Anterior cingulate cortex (tissue), 58 donors: ENCODE measurements around the gene SLC39A5.
"Not testable (repeated sequence)": the region's sequence is repeated elsewhere in the genome, so short reads cannot be mapped to it uniquely, and the experiment has no call there.

Experiments used
- DNase-seq, 58 donors: peaks; one replicate each; lab custom pipeline; 2025; lab: John Stamatoyannopoulos, UW

The SLC39A5 gene

DNA sequence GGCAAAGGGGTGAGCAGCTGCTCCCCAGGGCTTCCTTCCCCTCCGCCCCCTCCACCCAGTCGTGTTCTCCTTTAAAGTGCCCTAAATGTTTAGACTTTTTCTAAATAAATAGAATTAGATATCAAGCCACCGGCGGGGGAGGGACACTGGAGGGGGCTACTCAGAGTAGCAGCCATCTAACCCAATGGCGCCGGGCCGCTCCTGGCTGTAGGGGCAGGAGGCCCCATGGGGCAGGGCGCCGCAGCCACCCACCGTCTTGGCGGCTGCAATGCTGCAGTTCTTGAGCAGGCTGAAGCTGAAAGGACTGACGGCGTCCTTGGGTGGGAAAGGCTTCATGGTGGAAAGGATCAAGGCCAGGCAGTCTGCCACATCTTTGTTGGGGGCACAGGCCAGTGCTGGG is 13.1 kb downstream of the SLC39A5 start:
- DNase-seq, result no peak

DNA sequence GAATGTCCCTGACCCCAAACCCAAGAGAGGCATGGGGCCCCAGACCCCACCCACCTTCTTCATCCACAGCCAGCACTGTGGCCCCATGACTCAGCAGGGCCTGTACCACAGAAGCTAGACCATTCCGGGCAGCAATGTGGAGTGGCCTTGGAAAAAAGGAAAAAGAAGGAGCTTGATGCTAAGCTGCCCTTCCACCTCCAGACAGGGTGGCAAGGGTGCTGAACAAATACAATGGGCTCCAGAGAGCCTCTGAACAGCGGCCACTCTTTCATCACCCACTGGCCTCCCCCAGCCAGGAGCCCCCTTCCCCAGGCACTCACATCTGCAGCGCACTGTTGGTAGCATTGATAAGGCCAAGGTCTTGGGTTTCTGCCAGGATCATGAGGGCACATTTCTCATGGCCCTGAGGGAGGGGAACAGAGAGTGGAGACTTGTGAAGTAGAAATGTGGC is 13.9 kb downstream of the SLC39A5 start:
- DNase-seq, result no peak

- DNase-seq, result no peak
Observed at GRCh38 chr12:56244494-56244893, 14.6 kb downstream of the SLC39A5 start.

DNA sequence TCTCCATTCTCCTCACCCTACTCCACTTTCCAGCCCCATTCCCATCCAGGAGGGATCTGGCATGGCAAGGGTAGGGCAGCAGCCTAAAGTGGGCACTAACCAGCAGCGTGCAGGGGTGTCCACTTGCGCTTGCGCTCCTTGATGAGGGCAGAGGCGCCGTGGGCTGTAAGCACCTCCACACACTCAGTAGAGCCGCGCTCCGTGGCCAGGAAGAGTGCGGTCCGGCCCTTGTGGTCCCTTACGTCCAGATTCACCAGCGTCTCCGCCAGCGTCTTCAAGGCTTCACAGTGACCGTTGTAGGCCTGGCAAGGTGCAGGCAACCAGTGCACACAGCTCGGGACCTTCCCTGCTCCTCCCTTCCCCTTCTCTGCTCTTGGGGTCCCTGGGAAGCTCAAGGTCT is 18.1 kb downstream of the SLC39A5 start:
- no peak for DNase-seq

DNA sequence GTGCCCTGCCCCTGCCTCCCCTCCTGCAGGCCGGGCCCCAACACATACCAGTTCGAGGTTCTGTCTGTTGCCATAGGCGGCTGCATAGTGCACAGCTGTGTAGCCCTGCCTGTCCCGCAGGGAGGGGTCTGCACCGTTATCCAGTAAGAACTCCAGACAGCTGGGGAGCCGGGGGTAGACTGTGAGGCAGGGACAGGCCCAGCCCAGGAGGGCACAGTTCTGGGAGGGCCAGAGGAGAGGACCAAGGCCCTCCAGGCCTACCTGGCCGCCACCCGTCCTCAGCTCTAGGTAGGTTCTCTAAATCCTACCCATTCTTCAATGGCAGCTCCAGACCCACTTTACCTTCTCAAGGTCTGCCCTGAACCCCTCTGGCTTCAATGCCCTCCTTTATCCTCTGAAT is 18.9 kb downstream of the SLC39A5 start:
- no peak for DNase-seq

DNA sequence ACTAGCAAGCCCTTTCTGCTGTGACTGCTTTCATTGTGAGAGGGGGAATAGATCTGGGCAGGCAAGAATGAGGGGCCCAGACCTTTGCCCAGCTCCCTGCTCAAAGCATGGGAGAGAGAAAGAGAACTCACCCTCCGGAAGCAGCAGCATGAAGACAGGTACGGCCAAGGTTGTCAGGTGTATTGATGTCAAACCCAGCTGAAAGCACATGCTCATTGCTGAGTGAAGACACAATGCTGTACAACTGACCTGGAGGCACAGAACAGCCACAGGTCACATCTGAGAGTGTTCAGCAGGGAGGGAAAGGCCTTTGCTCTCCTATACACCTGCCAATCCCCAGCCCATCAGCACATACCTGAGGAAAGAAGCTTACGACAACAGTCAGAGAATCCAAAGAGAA is 22.8 kb downstream of the SLC39A5 start:
- DNase-seq, result no peak

DNA sequence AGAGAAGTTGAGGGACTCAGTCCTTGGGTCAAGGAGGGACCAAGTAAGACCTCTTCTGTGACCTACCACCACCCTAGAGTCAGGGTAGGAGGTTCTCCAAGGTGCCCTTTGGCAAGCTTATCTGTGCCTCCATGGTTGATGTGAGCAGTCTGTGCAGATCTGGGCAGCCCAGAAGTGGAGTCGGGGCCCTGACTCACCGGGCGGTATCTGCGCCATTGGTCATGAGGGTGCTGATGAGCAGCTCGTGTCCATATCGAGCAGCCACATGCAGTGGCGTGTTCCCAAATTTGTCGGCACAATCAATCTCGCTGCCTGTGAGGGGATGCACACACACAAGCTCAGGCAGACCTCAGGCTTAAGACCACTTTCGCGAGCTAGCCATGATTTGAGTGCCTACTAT is 23.2 kb downstream of the SLC39A5 start:
- no peak for DNase-seq

DNA sequence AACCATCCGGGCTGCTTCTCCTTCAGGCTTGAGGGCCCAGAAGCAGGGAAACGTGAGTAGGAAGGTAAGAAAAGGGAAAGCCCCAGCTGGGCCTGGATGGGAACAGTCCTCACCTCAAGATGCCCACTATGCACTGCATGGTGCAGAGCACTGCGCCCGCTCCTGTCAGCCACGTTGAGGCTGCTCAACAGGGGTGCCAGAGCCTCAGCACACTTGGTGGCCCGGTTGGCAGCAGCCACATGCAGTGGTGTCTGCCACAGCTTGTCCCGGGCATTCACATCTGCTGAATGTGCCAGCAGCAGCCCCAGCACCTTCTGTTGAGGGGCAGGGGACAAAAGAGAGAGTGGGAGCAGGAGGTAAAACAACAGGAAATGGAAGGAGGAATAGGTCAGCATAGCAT is 25.8 kb downstream of the SLC39A5 start:
- DNase-seq, result no peak

GRCh38 chr12:56256326-56256960 is 26.6 kb downstream of the SLC39A5 start:
- DNase-seq, result peak in 2 of 58 donors; percentile 10 to 14

DNA sequence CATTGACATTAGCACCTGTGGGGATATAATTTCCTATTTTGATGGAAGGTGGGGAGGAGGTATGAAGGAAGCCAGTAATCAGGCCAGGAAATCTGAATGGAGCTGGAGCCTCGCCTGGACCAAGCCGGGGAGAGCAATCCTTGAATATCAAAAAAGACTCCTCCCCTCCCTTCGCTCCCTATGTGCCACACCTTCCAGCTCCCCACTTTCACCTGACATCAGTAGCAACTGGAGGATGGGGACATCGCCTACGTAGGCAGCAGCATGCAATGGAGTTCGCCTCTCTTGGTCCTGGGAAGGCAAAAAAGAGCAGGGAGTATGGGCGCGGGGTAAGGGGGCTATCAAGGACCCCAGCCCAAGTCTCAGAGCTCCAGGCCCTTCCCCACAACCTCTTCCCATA is 27.2 kb downstream of the SLC39A5 start:
- DNase-seq, result peak in 1 of 58 donors; percentile 35

DNA sequence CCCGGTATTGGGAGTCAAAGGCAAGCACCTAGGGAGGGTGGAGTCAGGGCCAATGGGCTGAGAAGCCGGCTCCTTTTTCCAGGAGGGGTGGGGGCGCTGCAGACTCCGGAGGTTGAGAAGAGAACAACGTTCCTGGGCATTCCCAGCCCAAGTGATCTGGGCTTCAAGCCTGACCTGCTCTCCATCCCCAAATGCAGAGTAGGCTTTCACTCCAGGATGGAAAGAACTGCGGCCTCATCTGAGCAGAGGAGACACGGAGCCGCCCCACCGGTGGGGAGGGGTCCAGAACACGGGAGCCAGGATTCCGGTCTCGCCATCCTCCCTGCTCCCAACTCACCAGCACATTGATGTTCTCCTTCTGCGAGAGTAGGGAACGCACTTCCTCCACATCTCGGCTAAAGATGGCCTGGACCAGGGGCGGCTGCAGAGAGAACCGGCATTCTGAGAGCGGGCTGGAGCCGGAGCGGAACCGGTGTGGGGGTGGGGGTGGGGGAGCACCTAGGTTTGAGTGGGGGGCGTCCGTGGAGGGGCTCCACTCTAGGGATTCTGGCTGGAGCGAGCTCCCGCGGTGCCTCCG is 27.7 kb downstream of the SLC39A5 start:
- DNase-seq, result peak in 15 of 58 donors; percentile 10 to 58 (median 28)

GRCh38 chr12:56258068-56258819 is 28.4 kb downstream of the SLC39A5 start, which contains the start of gene ANKRD52:
ANKRD52 (minus strand) TSS chr12:56258384; CDS start chr12:56258269, 115 bp downstream.
- peak; percentile 20 to 88 (median 74) for DNase-seq

DNA sequence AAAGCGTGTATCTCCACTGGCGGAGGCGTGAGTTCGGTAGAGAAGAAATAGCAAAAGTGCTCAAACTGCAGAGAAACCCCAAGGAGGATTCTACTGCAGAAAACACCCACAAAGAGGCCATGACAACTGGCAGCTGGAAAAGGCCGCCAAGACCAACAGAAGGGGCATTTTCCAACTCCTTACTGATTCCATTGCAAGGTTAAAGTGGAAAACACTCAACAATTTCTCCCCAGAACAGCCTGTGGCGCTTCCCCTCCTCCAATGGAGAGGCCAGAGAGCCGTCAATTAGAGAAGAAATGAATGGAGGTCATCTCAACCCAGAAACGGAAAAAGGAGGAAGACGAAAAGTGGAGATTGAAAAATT is 29.0 kb downstream of the SLC39A5 start:
- peak in 1 of 58 donors; percentile 48 for DNase-seq

GRCh38 chr12:56260380-56260779 is 30.5 kb downstream of the SLC39A5 start:
- DNase-seq, result no peak

- no peak for DNase-seq
Observed at GRCh38 chr12:56260921-56261320, 31.1 kb downstream of the SLC39A5 start.

GRCh38 chr12:56261503-56262232 is 31.8 kb downstream of the SLC39A5 start:
- DNase-seq, result no peak

DNA sequence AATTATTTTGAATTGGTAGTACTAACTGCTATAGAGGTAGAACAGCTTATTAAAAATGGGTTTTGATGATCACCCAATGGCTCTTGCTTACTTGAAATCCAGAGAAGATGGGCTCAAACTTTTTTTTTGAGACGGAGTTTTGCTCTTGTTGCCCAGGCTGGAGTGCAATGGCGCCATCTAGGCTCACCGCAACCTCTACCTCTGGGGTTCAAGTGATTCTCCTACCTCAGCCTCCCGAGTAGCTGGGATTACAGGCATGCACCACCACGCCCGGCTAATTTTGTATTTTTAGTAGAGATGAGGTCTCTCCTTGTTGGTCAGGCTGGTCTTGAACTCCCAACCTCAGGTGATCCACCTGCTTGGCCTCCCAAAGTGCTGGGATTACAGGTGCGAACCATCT is 33.1 kb downstream of the SLC39A5 start:
- DNase-seq, result not testable (repeated sequence)

GRCh38 chr12:56266068-56266692 is 36.3 kb downstream of the SLC39A5 start:
- DNase-seq, result not testable (repeated sequence)

DNA sequence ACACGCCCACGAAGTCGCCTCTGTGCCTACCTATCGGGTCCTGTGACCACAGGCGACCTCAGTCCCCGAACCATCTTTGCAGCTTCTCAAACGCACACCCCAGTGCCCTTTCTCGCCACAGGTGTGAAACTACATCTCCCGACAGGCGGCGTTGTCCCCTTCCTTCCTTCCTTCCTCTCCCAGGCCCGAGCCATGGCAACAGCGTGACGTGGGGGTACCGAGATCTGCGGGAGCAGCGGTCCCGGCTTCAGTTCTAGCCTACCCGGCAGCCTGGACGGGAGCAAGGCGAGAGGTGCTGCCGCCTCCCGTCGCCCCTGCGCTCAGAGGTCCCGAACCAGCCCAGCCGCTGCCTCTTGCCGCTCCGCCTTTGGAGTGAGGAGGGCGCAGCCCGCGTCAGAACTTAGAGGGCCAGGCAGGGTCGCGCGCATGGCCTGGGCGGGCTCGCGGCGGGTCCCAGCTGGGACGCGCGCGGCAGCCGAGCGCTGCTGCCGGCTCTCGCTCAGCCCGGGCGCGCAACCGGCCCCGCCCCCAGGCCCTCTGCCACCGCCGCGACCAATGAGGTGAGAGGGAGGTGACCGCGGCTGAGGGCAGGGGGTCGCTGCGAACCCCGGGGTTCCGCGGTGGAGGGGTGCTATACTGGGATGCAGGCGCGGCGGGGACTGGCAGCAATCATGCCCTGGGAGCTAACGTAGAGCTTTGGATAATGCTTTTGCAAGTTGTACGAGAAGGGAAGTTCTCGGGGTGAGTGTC is 37.0 kb downstream of the SLC39A5 start, which contains the start of gene COQ10A:
Gene COQ10A, plus strand, starts transcription at position 250 of the 750 bp plus-strand sequence. Its CDS starts 177 bp downstream, at position 427.
- peak; percentile 27 to 91 (median 81) for DNase-seq
